ENCODE results near the gene PIGP. TPM values are rescaled to one million over a fixed set of nuclear protein-coding genes. Genes with fewer than 3 reads are reported as not detected.

Gene PIGP
- total RNA-seq, 1 experiment from 2014 or later = 35.8 TPM

GRCh38 chr21:37082856-37083528 is 10.1 kb upstream of the PIGP start:
- DNase-seq = no peak
- no peak overlapping the region for H3K4me3 ChIP-seq
- peaks cover 4% of the 10 kb centered on the region for H3K36me3 ChIP-seq
- 0 out of 2 replicates have a peak, but pooled peaks cover 2% of the 10 kb centered on the region for H3K9me3 ChIP-seq
- H3K27me3 ChIP-seq = no peaks in the 10 kb centered on the region

- Histone ChIP-seq H3K4me3 (no peak overlapping the region), H3K9me3 (peaks cover 5% of the 10 kb centered on the region), H3K27me3 (no peaks in the 10 kb centered on the region), H3K36me3 (peaks cover 2% of the 10 kb centered on the region; the same call in 1 of the 2 replicates)
- DNase-seq = no peak
Observed at GRCh38 chr21:37082375-37082774, 9.5 kb upstream of the PIGP start.

- no peaks in the 10 kb centered on the region for H3K36me3 ChIP-seq
- no peak for DNase-seq
- no peaks in the 10 kb centered on the region for H3K27me3 ChIP-seq
- H3K9me3 ChIP-seq = peaks cover 6% of the 10 kb centered on the region
- no peak overlapping the region for H3K4me3 ChIP-seq
Observed at GRCh38 chr21:37079211-37079824, 6.4 kb upstream of the PIGP start.

GRCh38 chr21:37077403-37077802 is 4.5 kb upstream of the PIGP start:
- Histone ChIP-seq H3K4me3 (no peak overlapping the region), H3K36me3 (no peaks in the 10 kb centered on the region), H3K27me3 (no peaks in the 10 kb centered on the region), H3K9me3 (peaks cover 6% of the 10 kb centered on the region)
- DNase-seq = no peak

GRCh38 chr21:37076087-37076850 is 3.4 kb upstream of the PIGP start:
- no peak overlapping the region for H3K4me3 ChIP-seq
- H3K9me3 ChIP-seq = peaks cover 6% of the 10 kb centered on the region
- DNase-seq = no peak
- no peaks in the 10 kb centered on the region for H3K27me3 ChIP-seq
- H3K36me3 ChIP-seq = no peaks in the 10 kb centered on the region

- Histone ChIP-seq H3K4me3 (peak overlapping the region; percentile 85; the same call in 1 of the 2 replicates), H3K9me3 (peaks cover 6% of the 10 kb centered on the region), H3K36me3 (no peaks in the 10 kb centered on the region), H3K27me3 (no peaks in the 10 kb centered on the region)
- DNase-seq = no peak
Observed at GRCh38 chr21:37075214-37075770, 2.4 kb upstream of the PIGP start.

GRCh38 chr21:37074546-37074945 is 1.7 kb upstream of the PIGP start:
- no peaks in the 10 kb centered on the region for H3K27me3 ChIP-seq
- no peak for DNase-seq
- H3K4me3 ChIP-seq = peak overlapping the region; percentile 85
- H3K9me3 ChIP-seq = peaks cover 6% of the 10 kb centered on the region
- H3K36me3 ChIP-seq = no peaks in the 10 kb centered on the region

GRCh38 chr21:37074197-37074510 is 1.3 kb upstream of the PIGP start:
- Histone ChIP-seq H3K27me3 (no peaks in the 10 kb centered on the region), H3K9me3 (peaks cover 6% of the 10 kb centered on the region), H3K4me3 (peak overlapping the region; percentile 85), H3K36me3 (no peaks in the 10 kb centered on the region)
- peak; percentile 28 for DNase-seq

GRCh38 chr21:37073417-37074196 is 736 bp upstream of the PIGP start:
- peak; percentile 50 for DNase-seq
- H3K36me3 ChIP-seq = no peaks in the 10 kb centered on the region

GRCh38 chr21:37072274-37072987 is 440 bp downstream of the PIGP start:
- Histone ChIP-seq H3K9me3 (peaks cover 2% of the 10 kb centered on the region), H3K36me3 (no peaks in the 10 kb centered on the region), H3K27me3 (no peaks in the 10 kb centered on the region), H3K4me3 (peak overlapping the region; percentile 85)
- DNase-seq = peak; percentile 88

More at GRCh38 chr21:37073417-37074196, 736 bp upstream of the PIGP start:
- Histone ChIP-seq H3K27me3 (no peaks in the 10 kb centered on the region), H3K9me3 (peaks cover 4% of the 10 kb centered on the region), H3K4me3 (peak overlapping the region; percentile 85)

GRCh38 chr21:37071561-37072273 is 1.2 kb downstream of the PIGP start:
- DNase-seq = peak; percentile 45
- H3K4me3 ChIP-seq = peak overlapping the region; percentile 85
- H3K36me3 ChIP-seq = no peaks in the 10 kb centered on the region; the same call in 1 of the 2 replicates
- H3K27me3 ChIP-seq = no peaks in the 10 kb centered on the region
- H3K9me3 ChIP-seq = no peaks in the 10 kb centered on the region

GRCh38 chr21:37065561-37066177 is 7.2 kb downstream of the PIGP start:
- H3K4me3 ChIP-seq = no peak overlapping the region
- H3K9me3 ChIP-seq = no peaks in the 10 kb centered on the region
- no peak for DNase-seq
- H3K27me3 ChIP-seq = no peaks in the 10 kb centered on the region
- no peaks in the 10 kb centered on the region; the same call in 1 of the 2 replicates for H3K36me3 ChIP-seq

GRCh38 chr21:37064841-37065240 is 8.0 kb downstream of the PIGP start:
- no peaks in the 10 kb centered on the region; the same call in 1 of the 2 replicates for H3K36me3 ChIP-seq
- no peaks in the 10 kb centered on the region for H3K9me3 ChIP-seq
- H3K4me3 ChIP-seq = no peak overlapping the region
- no peaks in the 10 kb centered on the region for H3K27me3 ChIP-seq
- DNase-seq = no peak

- Histone ChIP-seq H3K4me3 (no peak overlapping the region), H3K27me3 (no peaks in the 10 kb centered on the region), H3K36me3 (no peaks in the 10 kb centered on the region; the same call in 1 of the 2 replicates), H3K9me3 (no peaks in the 10 kb centered on the region)
- DNase-seq = no peak
Observed at GRCh38 chr21:37063433-37063832, 9.4 kb downstream of the PIGP start.

GRCh38 chr21:37062593-37062935 is 10.3 kb downstream of the PIGP start:
- Histone ChIP-seq H3K36me3 (no peaks in the 10 kb centered on the region; the same call in 1 of the 2 replicates), H3K27me3 (no peaks in the 10 kb centered on the region), H3K9me3 (no peaks in the 10 kb centered on the region), H3K4me3 (no peak overlapping the region)
- DNase-seq = no peak
